Measurements from ENCODE around the gene CBY3.
"Not testable (repeated sequence)": the region's sequence is repeated elsewhere in the genome, so short reads cannot be mapped to it uniquely, and the experiment has no call there.

GRCh38 chr5:179641745-179642144 lies 39.1 kb downstream of the CBY3 start:
- not testable (repeated sequence) for TF ChIP-seq SP2 (IDR thresholded peaks at IDR 0.05; ENCODE audit: low read length); SIRT6 (IDR thresholded peaks at IDR 0.05; ENCODE audit: low read length); CTCF (IDR thresholded peaks at IDR 0.05; ENCODE audit: control extremely low read depth in 1 of 3, insufficient read depth in 1 of 3, low read depth in 1 of 3, low read length in 3 of 3); YY1 (IDR thresholded peaks at IDR 0.05; ENCODE audit: low read depth, low read length); HDAC6 (IDR thresholded peaks at IDR 0.05; ENCODE audit: low read depth, low read length); TAF7 (optimal IDR thresholded peaks at IDR 0.05; ENCODE audit: borderline replicate concordance, low read depth, low read length); KDM5A (IDR thresholded peaks at IDR 0.05; ENCODE audit: low read length); SAP30 (IDR thresholded peaks at IDR 0.05; ENCODE audit: insufficient read depth, insufficient replicate concordance, low read length)
